ENCODE measurements around the gene NUDT5.

DNA sequence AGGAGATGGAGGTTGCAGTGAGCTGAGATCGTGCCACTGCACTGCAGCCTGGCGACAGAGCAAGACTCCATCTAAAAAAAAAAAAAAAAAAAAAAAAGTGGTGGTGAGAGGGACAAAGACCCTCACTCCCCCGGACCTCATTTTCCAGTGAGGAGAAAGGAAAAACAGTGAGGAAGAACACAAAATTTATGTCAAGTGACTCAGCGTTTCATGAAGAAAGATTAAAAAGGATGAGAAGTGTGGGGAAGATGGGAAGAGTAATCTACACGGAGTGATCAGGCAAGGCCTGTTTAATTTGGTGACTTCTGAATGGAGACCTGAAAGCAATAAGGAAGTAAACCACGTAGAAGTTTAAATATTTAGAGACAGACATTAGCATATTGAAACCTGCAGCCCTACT is 7.0 kb downstream of the NUDT5 start:
- TF ChIP-seq EZH2 (IDR thresholded peaks at IDR 0.05) (no peak), POLR2AphosphoS5 (IDR thresholded peaks at IDR 0.05; ENCODE audit: borderline replicate concordance, low read depth, low read length) (no peak), FOXP2 (optimal IDR thresholded peaks at IDR 0.05; ENCODE audit: control extremely low read depth, extremely low read length, insufficient read depth) (no peak)

All from SK-N-MC (cell line).